B cell (primary cell): ENCODE measurements around the gene CNOT4. TPM values are rescaled to one million over a fixed set of nuclear protein-coding genes. Genes with fewer than 3 reads are reported as not detected.

Source experiments
- ATAC-seq: fragments of 200-7000 bp; cut with Tn5 transposase; one replicate; pipeline ENCODE4 v1.10.0; 2021; ENCODE audit warnings: low read depth, mild to moderate bottlenecking, moderate number of reproducible peaks, moderate library complexity
- CTCF ChIA-PET: fragments of 350-600 bp; sonication (Branson Sonifier 250); formaldehyde crosslinking; loops from one replicate; lab custom pipeline; 2021; ENCODE audit warnings: antibody characterized with exemption, inconsistent platforms; lab: Charles Lee
- POLR2A ChIA-PET: fragments of 350-600 bp; sonication (Branson Sonifier 250); formaldehyde crosslinking; loops from one replicate; lab custom pipeline; 2021; ENCODE audit warnings: antibody characterized with exemption; lab: Charles Lee
- DNase-seq: peaks from one replicate; pipeline ENCODE4 v3.0.0; 2013
- H2AFZ ChIP-seq: 2 replicates; pipeline ENCODE4 v1.6.1; 2012; ENCODE audit warnings: mild to moderate bottlenecking, low read depth, low read length; ENCODE audit not compliant: insufficient read depth, poor library complexity, severe bottlenecking
- H3K27ac ChIP-seq, 2 donors: 1 replicate in 1 of 2; 2 replicates in 1 of 2; pipeline ENCODE4 v1.5.1; 2012 to 2013; ENCODE audit warnings: low read length in 2 of 2, mild to moderate bottlenecking in 2 of 2, moderate library complexity in 1 of 2
- H3K27me3 ChIP-seq, 4 experiments: fragments of 200-600 bp in 1 of 4; sonication (generic) in 1 of 4; replicated peaks in 1 of 4; 1 replicate in 2 of 4; 2 replicates in 2 of 4; pipeline versions ENCODE4 v1.6.1 to v1.7.0; 2013 to 2016; ENCODE audit warnings: low read length in 3 of 4, mild to moderate bottlenecking in 2 of 4, mixed read lengths in 1 of 4, moderate library complexity in 1 of 4; ENCODE audit not compliant: insufficient read depth in 4 of 4, control insufficient read depth in 3 of 4; ENCODE audit errors: control extremely low read depth in 1 of 4
- H3K36me3 ChIP-seq, 2 experiments: replicated peaks in 1 of 2; 1 replicate in 1 of 2; 2 replicates in 1 of 2; pipeline versions ENCODE4 v1.6.1 to v1.7.1; 2013; ENCODE audit warnings: low read length in 1 of 2; ENCODE audit not compliant: insufficient read depth in 2 of 2, control insufficient read depth in 1 of 2; ENCODE audit errors: control extremely low read depth in 1 of 2, extremely low read depth in 1 of 2
- H3K4me1 ChIP-seq, 2 donors: fragments of 200-600 bp in 1 of 2; sonication (generic) in 1 of 2; 1 replicate in 1 of 2; 2 replicates in 1 of 2; pipeline versions ENCODE4 v1.5.1 to v1.6.1; 2013 to 2017; ENCODE audit warnings: low read length in 2 of 2; ENCODE audit not compliant: control insufficient read depth in 2 of 2, insufficient read depth in 2 of 2
- H3K4me2 ChIP-seq: replicated peaks from 2 replicates; pipeline ENCODE3; 2012; ENCODE audit warnings: mild to moderate bottlenecking, low read depth, low read length; ENCODE audit not compliant: poor library complexity, severe bottlenecking
- H3K4me3 ChIP-seq, 5 experiments: fragments of 200-600 bp in 1 of 5; sonication (generic) in 1 of 5; 1 replicate in 3 of 5; 2 replicates in 2 of 5; pipeline versions ENCODE4 v1.5.1 to v1.7.0; 2011 to 2016; ENCODE audit warnings: low read length in 4 of 5, mild to moderate bottlenecking in 4 of 5, low read depth in 2 of 5, control low read depth in 1 of 5, moderate library complexity in 1 of 5; ENCODE audit not compliant: insufficient read depth in 1 of 5; ENCODE audit errors: control extremely low read depth in 1 of 5, extremely low read depth in 1 of 5
- H3K79me2 ChIP-seq: fragments of 200-600 bp; sonication (generic); one replicate; pipeline ENCODE4 v1.6.0; 2016; ENCODE audit warnings: low read length; ENCODE audit not compliant: control insufficient read depth, insufficient read depth
- H3K9ac ChIP-seq: fragments of 200-600 bp; sonication (generic); 2 replicates; pipeline ENCODE4 v1.6.1; 2017; ENCODE audit warnings: mild to moderate bottlenecking, low read length, moderate library complexity
- H3K9me3 ChIP-seq, 3 donors: one replicate each; pipeline versions ENCODE4 v1.6.1 to v1.7.1; 2013; ENCODE audit warnings: low read length in 2 of 3; ENCODE audit not compliant: control insufficient read depth in 2 of 3, insufficient read depth in 1 of 3; ENCODE audit errors: control extremely low read depth in 1 of 3
- H4K20me1 ChIP-seq: 2 replicates; pipeline ENCODE4 v1.6.0; 2012; ENCODE audit warnings: mild to moderate bottlenecking, low read length; ENCODE audit not compliant: insufficient read depth, control insufficient read depth, poor library complexity, severe bottlenecking
- H3K27ac Mint-ChIP-seq: one replicate; pipeline ENCODE4 v1.8.0; 2021; ENCODE audit warnings: mixed read lengths
- H3K27me3 Mint-ChIP-seq: one replicate; pipeline ENCODE4 v1.8.0; 2021; ENCODE audit warnings: mixed read lengths
- H3K4me1 Mint-ChIP-seq: one replicate; pipeline ENCODE4 v1.8.0; 2021; ENCODE audit warnings: mixed read lengths
- H3K4me3 Mint-ChIP-seq: one replicate; pipeline ENCODE4 v1.8.0; 2021; ENCODE audit warnings: mixed read lengths
- H3K9me3 Mint-ChIP-seq: one replicate; pipeline ENCODE4 v1.8.0; 2022; ENCODE audit warnings: mixed read lengths; ENCODE audit not compliant: insufficient read depth
- CTCF ChIP-seq: fragments of 200-600 bp; IDR thresholded peaks from one replicate; pipeline ENCODE4 v1.8.0; 2022; ENCODE audit warnings: antibody characterized with exemption, mild to moderate bottlenecking
- EZH2 ChIP-seq: IDR thresholded peaks from 2 replicates; pipeline ENCODE4 v1.6.1; 2012; ENCODE audit warnings: borderline replicate concordance, low read depth, mild to moderate bottlenecking, moderate library complexity, low read length; ENCODE audit not compliant: insufficient read depth, poor library complexity, severe bottlenecking
- WGBS: methylation state at CpG from one replicate; pipeline ENCODE4 v1.1.5; 2013; ENCODE audit warnings: missing lambda C conversion rate; ENCODE audit not compliant: insufficient coverage; 5-methylcytosine and 5-hydroxymethylcytosine counted together
- intact Hi-C: fragments of 100-400 bp; cut with micrococcal nuclease; formaldehyde crosslinking; loops from one replicate; pipeline ENCODE4 v1.10.0; 2022
- polyA plus RNA-seq: library from polyadenylated mRNA; depleted of rRNA; stranded (reverse); fragments of >200 nt; gene quantifications from 2 replicates; pipeline ENCODE4 v1.2.3, GENCODE V29; 2012
- total RNA-seq, 2 donors: library from RNA; stranded (reverse); fragments of 120-200 nt in 1 of 2; gene quantifications; 1 replicate in 1 of 2; 2 replicates in 1 of 2; pipeline versions ENCODE4 v1.2.3 to v1.2.4, GENCODE V29; 2013 to 2022

The CNOT4 gene
- total and polyA plus RNA-seq, 2 donors (not counting 1 experiment from before 2014, with no cell fraction given), result 9.8 to 52.1 TPM

- no peaks in the 10 kb centered on the region for H3K27me3 ChIP-seq
- no CpG with 5 or more reads among the region's 3 CpGs for WGBS
- Mint-ChIP-seq H3K27ac (no peak overlapping the region), H3K27me3 (no peaks in the 10 kb centered on the region), H3K4me3 (no peak overlapping the region), H3K9me3 (no peaks in the 10 kb centered on the region), H3K4me1 (no peaks in the 10 kb centered on the region)
- no peak overlapping the region for H2AFZ ChIP-seq
- no peak overlapping the region for H3K9ac ChIP-seq
- H3K4me3 ChIP-seq, result no peak overlapping the region
- ATAC-seq, result no peak
- no peaks in the 10 kb centered on the region for H3K4me1 ChIP-seq
- intact Hi-C loops, result no loop called here
- POLR2A ChIA-PET, result no interaction called here
- TF ChIP-seq EZH2 (no peak), CTCF (no peak)
- H3K27ac ChIP-seq, result no peak overlapping the region
- H3K79me2 ChIP-seq, result no peaks in the 10 kb centered on the region
- no peaks in the 10 kb centered on the region for H3K9me3 ChIP-seq
- H4K20me1 ChIP-seq, result no peaks in the 10 kb centered on the region
- no peak overlapping the region for H3K4me2 ChIP-seq
- CTCF ChIA-PET, result no interaction called here
- no peak for DNase-seq
- peaks cover 2 to 46% of the 10 kb centered on the region in 2 experiments for H3K36me3 ChIP-seq
Observed at GRCh38 chr7:135410543-135410942, 99.4 kb downstream of the CNOT4 start.

GRCh38 chr7:135409845-135410542, 99.9 kb downstream of the CNOT4 start:
- intact Hi-C loops, result no loop called here
- Histone ChIP-seq H3K27ac (no peak overlapping the region), H3K4me1 (no peaks in the 10 kb centered on the region), H3K9me3 (no peaks in the 10 kb centered on the region), H3K4me2 (no peak overlapping the region), H3K27me3 (no peaks in the 10 kb centered on the region), H3K36me3 (peaks cover 2 to 46% of the 10 kb centered on the region in 2 experiments), H4K20me1 (no peaks in the 10 kb centered on the region), H3K4me3 (no peak overlapping the region), H3K79me2 (no peaks in the 10 kb centered on the region), H2AFZ (no peak overlapping the region), H3K9ac (no peak overlapping the region)
- POLR2A ChIA-PET, result no interaction called here
- no peaks in the 10 kb centered on the region for H3K27me3 Mint-ChIP-seq
- CTCF ChIA-PET, result no interaction called here
- TF ChIP-seq EZH2 (no peak), CTCF (no peak)
- H3K4me1 Mint-ChIP-seq, result no peaks in the 10 kb centered on the region
- H3K27ac Mint-ChIP-seq, result no peak overlapping the region
- DNase-seq (no peak), ATAC-seq (no peak)
- WGBS, result no CpG with 5 or more reads among the region's 2 CpGs
- H3K4me3 Mint-ChIP-seq, result no peak overlapping the region
- no peaks in the 10 kb centered on the region for H3K9me3 Mint-ChIP-seq
